GM19455 (cell line): ENCODE measurements around the gene SGSM1.
"Not testable (repeated sequence)": the region's sequence is repeated elsewhere in the genome, so short reads cannot be mapped to it uniquely, and the experiment has no call there.

Source experiments
- ATAC-seq: cut with Tn5 transposase; IDR thresholded peaks from one replicate; pipeline ENCODE4 v1.9.1; 2021; ENCODE audit not compliant: unreplicated experiment

SGSM1 gene

DNA sequence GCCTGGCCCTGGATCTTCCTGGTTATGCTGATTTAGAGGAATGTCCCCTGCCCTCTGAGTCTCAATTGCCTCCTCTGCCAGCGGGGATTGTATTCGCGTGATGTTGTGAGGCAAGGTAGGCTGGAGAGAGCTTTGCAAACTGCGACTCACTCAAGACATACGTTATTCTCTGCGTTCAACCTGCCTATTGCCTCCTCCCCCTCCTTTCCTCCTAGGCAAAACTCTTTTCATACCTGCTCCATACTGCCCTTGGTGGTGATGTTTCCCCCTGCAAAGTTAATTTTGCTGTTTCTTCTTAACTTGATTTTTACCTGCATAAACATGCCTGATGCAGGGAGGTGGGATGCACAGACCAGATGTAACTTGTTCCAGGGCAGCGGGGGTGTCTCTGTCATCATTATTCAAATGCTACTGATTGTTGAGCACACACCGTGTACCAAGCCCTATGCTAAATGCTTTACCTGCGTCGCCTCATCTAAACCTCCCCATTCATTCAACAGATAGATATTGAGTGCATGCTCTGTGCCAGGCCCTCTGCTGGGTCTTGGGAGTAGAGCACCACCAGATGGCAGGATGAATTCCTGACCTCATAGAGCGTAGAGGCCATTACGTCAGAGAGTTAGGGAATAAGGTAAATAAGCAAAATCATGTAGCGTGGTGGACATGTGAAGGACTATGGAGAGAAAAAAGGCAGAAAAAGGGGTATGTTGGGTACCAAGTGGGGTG lies 29.0 kb downstream of the SGSM1 start:
- ATAC-seq = no peak

DNA sequence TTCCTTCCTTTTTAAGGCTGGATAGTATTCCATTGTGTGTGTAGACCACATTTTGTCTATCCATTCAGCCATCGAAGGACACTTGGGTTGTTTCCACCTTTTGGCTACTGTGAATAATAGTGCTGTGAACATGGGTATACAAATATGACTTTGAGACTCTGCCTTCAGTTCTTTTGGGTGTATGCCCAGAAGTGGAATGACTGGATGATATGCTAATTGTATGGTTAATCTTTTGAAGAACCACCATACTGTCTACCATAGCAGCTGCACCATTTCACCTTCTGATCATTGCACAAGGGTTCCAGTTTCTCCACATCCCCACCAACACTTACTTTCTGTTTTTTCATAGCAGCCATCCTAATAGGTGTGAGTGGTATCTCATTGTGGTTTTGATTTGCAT lies 30.3 kb downstream of the SGSM1 start:
- ATAC-seq = no peak

DNA sequence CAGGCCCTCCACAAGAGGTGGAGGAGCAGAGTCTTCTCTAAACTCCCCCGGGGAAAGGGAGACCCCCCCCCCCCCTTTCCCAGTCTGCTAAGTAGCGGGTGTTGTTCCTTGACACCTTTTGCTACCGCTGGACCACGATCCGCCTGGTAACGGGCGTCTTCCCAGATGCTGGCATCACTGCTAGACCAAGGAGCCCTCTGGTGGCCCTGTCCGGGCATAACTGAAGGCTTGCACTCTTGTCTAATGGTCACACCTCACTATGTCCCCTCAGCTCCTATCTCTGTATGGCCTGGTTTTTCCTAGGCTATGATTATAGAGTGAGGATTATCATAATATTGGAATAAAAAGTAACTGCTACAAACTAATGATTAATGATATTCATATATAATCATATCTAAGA lies 31.5 kb downstream of the SGSM1 start:
- not testable (repeated sequence) for ATAC-seq

- ATAC-seq = no peak
Measured at GRCh38 chr22:24841261-24841660, 35.2 kb downstream of the SGSM1 start.

DNA sequence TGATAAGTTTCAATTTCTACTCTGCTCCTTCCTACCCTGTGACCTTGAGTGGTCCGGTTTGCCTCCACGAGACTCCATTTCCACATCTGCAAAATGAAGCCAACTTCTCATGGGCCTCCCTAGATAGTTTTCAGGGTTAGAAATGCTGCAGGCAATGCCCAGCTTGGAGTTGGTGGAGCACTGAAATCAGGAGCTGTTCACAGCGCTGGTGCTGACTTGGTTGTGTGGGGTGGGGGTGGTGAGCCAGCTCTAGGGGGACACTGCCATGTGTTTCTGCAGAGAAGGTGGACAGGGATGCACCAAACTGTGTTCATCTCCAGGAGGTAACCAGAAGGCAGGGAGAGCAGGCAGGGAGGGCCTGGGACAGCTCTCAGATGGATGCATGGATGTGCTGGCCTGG lies 37.0 kb downstream of the SGSM1 start:
- ATAC-seq = no peak

GRCh38 chr22:24845041-24845898 lies 39.3 kb downstream of the SGSM1 start:
- ATAC-seq = no peak

DNA sequence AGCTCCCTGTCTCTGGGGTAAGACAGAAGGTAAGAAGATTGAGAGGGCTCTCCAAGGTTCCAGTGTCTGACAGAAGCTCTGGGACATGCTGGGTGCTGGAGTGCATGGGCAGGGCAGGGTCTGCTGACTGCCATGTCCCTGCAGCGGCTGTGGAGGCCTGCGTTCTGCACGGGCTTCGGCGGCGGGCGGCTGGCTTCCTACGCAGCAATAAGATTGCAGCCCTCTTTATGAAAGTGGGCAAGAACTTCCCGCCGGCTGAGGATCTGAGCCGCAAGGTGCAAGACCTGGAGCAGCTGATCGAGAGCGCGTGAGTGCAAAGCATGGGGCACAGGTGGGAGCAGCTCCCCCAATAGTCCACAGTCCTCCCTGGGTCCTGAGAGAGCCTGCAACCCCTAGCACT lies 41.5 kb downstream of the SGSM1 start:
- no peak for ATAC-seq

DNA sequence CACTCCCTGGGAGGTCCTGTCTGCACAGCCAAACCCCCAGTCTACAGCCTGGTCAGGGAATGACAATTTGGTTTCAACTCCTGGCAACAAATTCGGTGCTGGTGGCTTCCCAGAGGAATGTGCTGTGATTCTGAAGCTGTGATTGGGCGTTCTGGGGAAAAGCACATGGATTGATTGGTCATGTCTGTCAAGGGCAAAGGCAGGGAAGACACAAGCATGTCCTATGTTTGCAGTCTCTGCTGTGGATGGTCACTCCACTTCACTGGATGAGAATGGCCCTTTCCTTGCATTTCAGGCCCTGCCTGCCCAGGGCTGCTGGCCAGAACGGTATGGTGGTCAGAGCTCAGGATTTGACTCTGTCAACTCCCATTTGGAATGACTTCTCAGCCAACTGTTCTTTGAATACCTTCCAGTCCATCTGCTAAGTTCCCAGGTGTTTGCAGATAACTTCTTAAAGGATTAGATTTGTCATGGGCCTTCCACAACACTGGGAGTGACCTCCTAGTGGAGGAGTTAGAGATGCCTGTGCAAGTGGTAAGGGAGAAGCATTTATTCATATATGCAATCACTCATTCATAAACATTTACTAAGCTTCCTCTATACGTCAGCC lies 42.7 kb downstream of the SGSM1 start:
- ATAC-seq = no peak

DNA sequence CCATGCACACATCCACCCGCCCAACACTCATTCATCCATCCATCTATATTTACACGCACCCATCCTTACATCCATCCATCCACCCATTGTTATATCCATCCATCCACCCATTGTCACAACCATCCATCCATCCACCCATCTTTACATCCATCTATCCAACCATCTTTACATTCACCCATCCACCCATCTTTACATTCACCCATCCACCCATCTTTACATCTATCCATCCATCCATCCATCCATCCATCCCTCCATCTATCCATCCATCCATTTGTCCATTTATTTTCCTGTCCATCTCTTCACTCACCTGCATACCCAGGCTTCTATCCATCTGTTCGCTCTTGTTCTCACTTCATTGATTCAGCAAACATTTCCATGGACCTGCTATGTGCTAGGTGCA lies 49.8 kb downstream of the SGSM1 start:
- no peak for ATAC-seq

GRCh38 chr22:24857576-24857975 lies 51.6 kb downstream of the SGSM1 start:
- ATAC-seq = no peak

GRCh38 chr22:24859587-24859986 lies 53.6 kb downstream of the SGSM1 start:
- no peak for ATAC-seq

DNA sequence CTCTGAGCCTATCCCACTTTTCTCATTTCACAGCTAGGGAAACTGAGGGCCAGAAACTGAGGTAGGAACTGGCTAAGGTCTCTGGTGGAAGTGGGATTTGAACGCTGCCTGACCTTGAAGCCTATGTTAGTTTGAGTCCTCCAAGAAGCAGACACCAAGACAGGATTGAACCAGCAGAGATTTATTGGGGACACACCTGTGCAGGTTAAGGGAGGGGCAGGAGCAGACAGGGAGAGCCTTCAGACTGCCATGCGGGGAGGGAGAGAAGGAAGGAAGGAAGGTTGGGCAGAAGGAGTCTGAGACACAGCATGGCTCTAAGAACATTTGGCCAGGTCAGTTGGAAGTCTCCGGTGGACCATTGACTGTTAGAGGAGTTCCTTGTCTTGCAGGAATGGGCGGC lies 59.5 kb downstream of the SGSM1 start:
- no peak for ATAC-seq

DNA sequence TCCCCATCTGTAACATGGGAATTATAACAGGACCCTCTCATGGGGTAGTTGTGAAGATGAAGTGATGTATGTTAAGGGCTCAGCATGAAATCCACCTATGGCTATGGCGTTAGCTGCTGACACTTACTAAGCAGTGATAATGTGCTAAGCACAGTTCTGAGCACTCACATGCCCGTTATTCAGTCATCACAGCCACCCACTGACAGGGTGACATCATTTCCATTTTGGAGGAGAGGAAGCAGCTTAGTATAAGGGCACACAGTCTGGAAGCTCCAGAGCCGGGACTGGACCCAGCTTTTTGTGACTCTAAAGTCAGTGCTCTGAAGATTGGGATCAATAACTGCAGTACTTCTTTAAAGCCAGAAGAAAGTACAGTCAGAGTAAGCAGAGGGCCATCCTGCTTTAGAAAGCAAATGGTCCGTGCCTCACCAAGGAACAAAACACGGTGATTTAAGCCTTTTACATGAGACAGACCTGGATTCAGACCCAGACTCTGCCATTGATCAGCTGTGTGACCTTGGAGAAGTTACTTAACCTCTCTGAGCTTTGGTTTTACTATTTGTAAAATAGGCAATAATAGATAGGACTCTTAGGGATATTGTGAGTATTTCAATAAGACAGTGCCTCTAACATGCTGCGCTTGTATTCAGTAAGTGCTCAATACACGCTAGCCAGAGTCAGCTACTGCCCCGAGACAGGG lies 61.5 kb downstream of the SGSM1 start:
- no peak for ATAC-seq

- no peak for ATAC-seq
Measured at GRCh38 chr22:24868979-24869378, 63.0 kb downstream of the SGSM1 start.

DNA sequence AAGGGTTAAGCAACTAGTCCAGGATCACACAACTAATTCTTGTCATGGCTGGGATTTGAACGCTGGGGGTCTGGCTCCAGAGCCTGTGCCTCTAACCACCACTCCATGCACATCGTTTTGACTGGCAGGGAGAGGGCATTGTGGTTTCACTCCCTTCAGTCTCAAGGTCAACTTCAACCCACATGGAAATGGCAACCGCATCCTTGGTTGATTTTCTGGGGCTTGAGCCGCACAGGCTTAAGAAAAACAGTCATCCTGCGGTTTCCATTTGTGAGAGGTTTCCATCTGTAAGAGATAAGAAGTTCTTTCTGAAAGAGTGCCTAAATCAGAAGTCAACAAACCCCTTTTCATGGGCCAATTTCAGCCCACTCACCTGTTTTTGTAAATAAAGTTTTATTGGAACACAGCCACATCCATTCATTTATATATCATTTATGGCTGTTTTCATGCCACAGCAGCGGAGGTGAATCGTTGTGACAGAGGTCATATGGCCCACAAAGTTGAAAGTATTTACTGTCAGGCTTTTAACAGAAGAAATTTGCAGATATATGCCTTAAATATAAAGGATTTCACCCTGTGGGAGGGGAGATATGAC lies 65.7 kb downstream of the SGSM1 start:
- no peak for ATAC-seq

DNA sequence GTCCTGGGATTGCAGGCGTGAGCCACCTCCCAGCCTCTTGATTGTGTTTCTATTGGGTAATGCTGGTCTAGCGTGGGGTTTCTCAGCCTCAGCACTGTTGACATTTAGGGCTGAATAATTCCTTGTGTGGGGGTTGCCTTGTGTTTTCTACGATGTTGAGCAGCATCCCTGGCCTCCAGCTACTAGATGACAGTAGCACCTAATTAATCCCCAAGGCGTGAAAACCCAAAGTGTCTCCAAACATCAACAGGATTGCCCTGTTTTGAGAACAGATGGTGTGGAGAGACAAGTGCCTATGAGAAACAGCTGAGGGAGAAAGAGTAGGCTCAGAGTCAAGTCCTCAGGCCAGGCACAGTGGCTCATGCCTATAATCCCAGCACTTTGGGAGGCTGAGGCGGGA lies 67.2 kb downstream of the SGSM1 start:
- ATAC-seq = no peak

DNA sequence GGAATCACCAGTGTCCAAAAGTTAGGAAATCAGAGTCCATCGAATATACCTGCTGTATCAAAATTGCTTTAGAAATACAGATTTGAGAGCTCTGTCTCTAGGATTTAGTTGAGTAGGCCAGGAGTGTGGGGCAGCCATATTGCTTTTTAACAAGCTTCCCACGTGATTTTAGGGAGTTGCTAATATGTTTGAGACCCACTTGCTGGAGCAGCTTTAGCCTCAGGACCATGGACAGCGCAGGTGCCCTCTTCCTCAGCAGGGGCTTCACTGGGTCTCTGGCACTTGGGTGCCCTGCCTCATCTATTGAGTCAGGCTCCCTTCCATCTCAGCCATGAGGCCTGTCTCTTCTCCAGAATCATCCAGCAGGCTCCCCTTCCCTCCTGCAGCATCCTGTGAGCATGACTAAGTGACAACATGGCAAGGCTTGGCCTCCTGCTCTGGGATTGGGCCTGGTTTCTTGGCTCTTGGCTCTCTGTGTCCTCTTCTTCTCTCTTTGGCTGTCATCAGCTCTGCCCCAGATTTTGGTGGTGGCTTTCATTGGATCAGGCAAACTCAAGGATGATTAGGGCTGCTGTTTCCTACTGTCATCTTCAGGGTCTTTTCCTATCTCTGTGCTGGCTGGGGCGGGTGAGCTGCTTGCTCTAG lies 70.0 kb downstream of the SGSM1 start:
- ATAC-seq = no peak

- no peak for ATAC-seq
Measured at GRCh38 chr22:24876700-24877099, 70.7 kb downstream of the SGSM1 start.

DNA sequence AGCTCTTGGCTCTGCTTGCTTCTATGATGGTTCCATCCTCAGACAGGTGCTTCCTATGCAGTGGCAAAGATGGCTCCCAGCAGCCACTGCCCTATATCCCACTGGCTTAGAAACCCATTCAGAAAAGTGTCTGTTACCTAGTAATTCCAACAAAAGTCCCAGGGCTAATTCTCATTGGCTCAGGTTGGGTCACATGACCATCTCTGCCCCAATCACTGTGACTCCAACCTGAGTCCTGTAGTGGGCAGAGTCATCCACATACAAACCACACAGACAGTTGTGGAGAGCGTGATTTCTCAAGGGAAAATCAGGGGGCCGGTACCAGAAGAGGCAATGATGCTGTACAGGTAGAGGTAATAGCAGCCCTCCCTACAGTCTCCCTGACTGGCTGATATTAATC lies 73.0 kb downstream of the SGSM1 start:
- no peak for ATAC-seq

GRCh38 chr22:24883432-24883831 lies 77.4 kb downstream of the SGSM1 start:
- no peak for ATAC-seq

DNA sequence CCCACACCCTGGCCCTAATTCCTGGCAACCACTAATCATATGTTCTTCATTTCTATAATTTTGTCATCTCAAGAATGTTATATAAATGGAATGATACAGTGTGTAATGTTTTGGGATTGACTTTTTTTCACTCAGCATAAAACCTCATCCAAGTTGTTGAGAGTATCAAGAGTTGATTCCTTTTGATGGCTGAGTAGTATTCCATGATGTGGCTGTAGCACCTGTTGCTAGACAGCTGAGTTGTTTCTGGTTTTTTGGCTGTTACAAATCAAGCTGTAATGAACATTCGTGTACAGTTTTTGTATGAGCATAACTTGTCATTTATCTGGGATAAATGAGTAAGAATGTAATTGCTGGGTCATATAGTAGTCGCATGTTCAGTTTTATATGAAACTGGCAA lies 81.2 kb downstream of the SGSM1 start:
- ATAC-seq = no peak
